K562 (cell line): ENCODE data around the gene DOK3. TPM values are rescaled to one million over a fixed set of nuclear protein-coding genes. Genes with fewer than 3 reads are reported as not detected.
A peak's percentile ranks its signal among the peaks of the same experiment; 100 is the strongest.

ENCODE experiments used
- AFF4 ChIP-seq: sonication (generic); formaldehyde crosslinking; IDR thresholded peaks from 2 replicates; pipeline ENCODE4 v1.8.0; 2023; ENCODE audit warnings: mild to moderate bottlenecking, missing genetic modification reagents
- BRD9 ChIP-seq: fragments of 450-650 bp; IDR thresholded peaks from 2 replicates; pipeline ENCODE4 v1.6.1; 2018; ENCODE audit warnings: low read depth; ENCODE audit not compliant: partially characterized antibody
- DNMT1 ChIP-seq: fragments of 450-650 bp; IDR thresholded peaks from 2 replicates; pipeline ENCODE4 v1.6.1; 2016; ENCODE audit warnings: antibody characterized with exemption, mild to moderate bottlenecking
- FUS ChIP-seq: fragments of 200-400 bp; formaldehyde crosslinking; optimal IDR thresholded peaks from 2 replicates; pipeline ENCODE3; 2017; ENCODE audit warnings: low read depth, low read length
- ID3 ChIP-seq, 2 experiments: fragments of 250-450 bp in 1 of 2; fragments of 450-650 bp in 1 of 2; sonication (Bioruptor Pico) in 1 of 2; IDR thresholded peaks; 2 replicates each; pipeline versions ENCODE4 v1.6.1 to v1.8.0; 2016 to 2021; ENCODE audit warnings: mild to moderate bottlenecking in 2 of 2, moderate library complexity in 2 of 2, missing compliant biosample characterization in 1 of 2, missing genetic modification characterization in 1 of 2
- KDM1A ChIP-seq, 2 experiments: fragments of 450-650 bp; IDR thresholded peaks; 2 replicates each; pipeline ENCODE4 v1.6.1; 2016; ENCODE audit warnings: mild to moderate bottlenecking in 2 of 2
- POU5F1 ChIP-seq: fragments of 150-350 bp; IDR thresholded peaks from 2 replicates; pipeline ENCODE4 v1.6.1; 2014; ENCODE audit warnings: borderline replicate concordance, low read length, low read depth, mild to moderate bottlenecking; ENCODE audit not compliant: partially characterized antibody
- SIN3B ChIP-seq: fragments of 450-650 bp; IDR thresholded peaks from 2 replicates; pipeline ENCODE4 v1.6.1; 2017; ENCODE audit warnings: low read depth, mild to moderate bottlenecking, moderate library complexity
- SIRT6 ChIP-seq: IDR thresholded peaks from one replicate; pipeline ENCODE4 v1.6.1; 2012; ENCODE audit warnings: low read depth, mild to moderate bottlenecking, control low read depth, inconsistent platforms, low read length, moderate library complexity
- SRSF3 ChIP-seq: fragments of 200-400 bp; formaldehyde crosslinking; IDR thresholded peaks from 2 replicates; pipeline ENCODE4 v1.6.1; 2016; ENCODE audit warnings: mild to moderate bottlenecking, low read length, moderate library complexity; ENCODE audit not compliant: insufficient read depth
- TFAM ChIP-seq: fragments of 250-450 bp; sonication (Bioruptor Pico); conservative IDR thresholded peaks from 2 replicates; pipeline ENCODE4 v1.5.0; 2021; ENCODE audit warnings: mild to moderate bottlenecking, moderate library complexity
- ZNF263 ChIP-seq: sonication (generic); formaldehyde crosslinking; IDR thresholded peaks from 2 replicates; pipeline ENCODE4 v1.8.0; 2022; ENCODE audit warnings: mild to moderate bottlenecking, missing genetic modification reagents, borderline replicate concordance
- ZNF280A ChIP-seq: fragments of 450-650 bp; IDR thresholded peaks from 2 replicates; pipeline ENCODE4 v1.6.1; 2018; ENCODE audit warnings: mild to moderate bottlenecking, low read depth; ENCODE audit not compliant: partially characterized antibody
- ZNF41 ChIP-seq: fragments of 250-450 bp; sonication (Bioruptor Pico); conservative IDR thresholded peaks from 2 replicates; pipeline ENCODE4 v1.4.0; 2020; ENCODE audit warnings: mild to moderate bottlenecking
- ZNF592 ChIP-seq: fragments of 450-650 bp; IDR thresholded peaks from 2 replicates; pipeline ENCODE4 v1.6.1; 2017; ENCODE audit warnings: antibody characterized with exemption, mild to moderate bottlenecking
- ZNF695 ChIP-seq: fragments of 450-650 bp; formaldehyde crosslinking; IDR thresholded peaks from 2 replicates; pipeline ENCODE4 v1.4.0; 2020; ENCODE audit warnings: mild to moderate bottlenecking, moderate library complexity
- ZNF766 ChIP-seq: fragments of 200-800 bp; sonication (Bioruptor generic); conservative IDR thresholded peaks from 2 replicates; pipeline ENCODE4 v1.6.1; 2016; ENCODE audit warnings: missing genetic modification characterization, missing compliant biosample characterization
- polyA plus RNA-seq, 8 experiments: library from polyadenylated mRNA; depleted of rRNA in 4 of 8; stranded (reverse) in 5 of 8; unstranded in 3 of 8; fragments of >200 nt; fragmentation: Nextera tagmentation in 2 of 8; fragmentation: Illumina TruSeq in 1 of 8; extraction: Ambion mirVana in 2 of 8; extraction: Trizol in 1 of 8; gene quantifications; 2 replicates each; pipeline versions ENCODE4 v1.2.1 to v1.2.3, GENCODE V29; 2011 to 2014; ENCODE audit warnings: inconsistent platforms in 1 of 8, missing spikeins in 1 of 8
- total RNA-seq, 7 experiments: library from RNA; depleted of rRNA in 6 of 7; stranded (reverse); fragments of >200 nt in 6 of 7; fragmentation: Illumina TruSeq in 2 of 7; extraction: Trizol in 2 of 7; gene quantifications; 2 replicates each; pipeline versions ENCODE4 v1.2.1 to v1.2.3, GENCODE V29; 2011 to 2021; ENCODE audit warnings: low replicate concordance in 1 of 7

The DOK3 gene
- total and polyA plus RNA-seq, 9 of the 15 experiments (the other 6 are each of a cell fraction or from before 2014, with no cell fraction given): 1.3 to 23.0 (median 8.0) TPM

GRCh38 chr5:177454397-177455035 lies 55.1 kb downstream of the DOK3 start (continued):
- TF ChIP-seq SIN3B (peak; percentile 56; the same call in 1 of the 2 replicates), ID3 (CRISPR knock-in tag; IDR thresholded peaks at IDR 0.05) (no peak), ID3 (tag; IDR thresholded peaks at IDR 0.05) (no peak), TFAM (CRISPR knock-in tag) (no peak), BRD9 (no peak), SRSF3 (no peak), ZNF766 (CRISPR knock-in tag) (peak; percentile 87; the same call in 1 of the 2 replicates), SIRT6 (no peak), POU5F1 (no peak), ZNF263 (CRISPR knock-in tag) (peak; percentile 54; the same call in 1 of the 2 replicates), FUS (no peak), AFF4 (CRISPR knock-in tag) (peak; percentile 69; the same call in 1 of the 2 replicates), KDM1A (IDR thresholded peaks at IDR 0.05) (no peak), ZNF280A (no peak), ZNF695 (no peak), ZNF41 (CRISPR knock-in tag) (no peak), ZNF592 (peak; percentile 31), DNMT1 (no peak)
